ENCODE results near the gene MAFF.
"Not testable (repeated sequence)": the region's sequence is repeated elsewhere in the genome, so short reads cannot be mapped to it uniquely, and the experiment has no call there.

The MAFF gene

GRCh38 chr22:38201711-38202436 is at the start of gene MAFF:
Gene MAFF, plus strand, starts transcription at chr22:38201994. Its CDS starts 11,860 bp downstream, at chr22:38213854.
- peak; percentile 73 for DNase-seq

GRCh38 chr22:38153821-38154562 is 47.8 kb upstream of the MAFF start:
- DNase-seq: no peak

GRCh38 chr22:38154563-38154915 is 47.3 kb upstream of the MAFF start:
- DNase-seq: not testable (repeated sequence)

- no peak for DNase-seq
These were observed 46.1 kb upstream of the MAFF start for GRCh38 chr22:38155703-38156102.

GRCh38 chr22:38162881-38163843 is 38.6 kb upstream of the MAFF start:
- DNase-seq: no peak

- DNase-seq: no peak
These were observed 37.8 kb upstream of the MAFF start for GRCh38 chr22:38163844-38164550.

- no peak for DNase-seq
These were observed 37.3 kb upstream of the MAFF start for GRCh38 chr22:38164551-38164918.

- DNase-seq: no peak
These were observed 35.7 kb upstream of the MAFF start for GRCh38 chr22:38165922-38166593.

- DNase-seq: no peak
These were observed 33.8 kb upstream of the MAFF start for GRCh38 chr22:38167988-38168407.

GRCh38 chr22:38169116-38169515 is 32.7 kb upstream of the MAFF start:
- no peak for DNase-seq

GRCh38 chr22:38170469-38170868 is 31.3 kb upstream of the MAFF start:
- DNase-seq: no peak

- no peak for DNase-seq
These were observed 29.6 kb upstream of the MAFF start for GRCh38 chr22:38171927-38172831.

- no peak for DNase-seq
These were observed 28.8 kb upstream of the MAFF start for GRCh38 chr22:38172832-38173640.

GRCh38 chr22:38173641-38173906 is 28.2 kb upstream of the MAFF start:
- no peak for DNase-seq

- no peak for DNase-seq
These were observed 27.2 kb upstream of the MAFF start for GRCh38 chr22:38174626-38175025.

GRCh38 chr22:38175206-38176118 is 26.3 kb upstream of the MAFF start:
- DNase-seq: no peak

GRCh38 chr22:38176170-38176741 is 25.5 kb upstream of the MAFF start:
- DNase-seq: no peak

GRCh38 chr22:38177044-38177443 is 24.8 kb upstream of the MAFF start:
- no peak for DNase-seq

GRCh38 chr22:38177571-38177925 is 24.2 kb upstream of the MAFF start:
- DNase-seq: not testable (repeated sequence)
